GM19328 (cell line): ENCODE data around the gene CNGA4.
"Not testable (repeated sequence)": the region's sequence is repeated elsewhere in the genome, so short reads cannot be mapped to it uniquely, and the experiment has no call there.

Experiments
- ATAC-seq: cut with Tn5 transposase; IDR thresholded peaks from one replicate; pipeline ENCODE4 v1.9.1; 2021; ENCODE audit warnings: mild to moderate bottlenecking, moderate library complexity; ENCODE audit not compliant: unreplicated experiment

CNGA4 gene

DNA sequence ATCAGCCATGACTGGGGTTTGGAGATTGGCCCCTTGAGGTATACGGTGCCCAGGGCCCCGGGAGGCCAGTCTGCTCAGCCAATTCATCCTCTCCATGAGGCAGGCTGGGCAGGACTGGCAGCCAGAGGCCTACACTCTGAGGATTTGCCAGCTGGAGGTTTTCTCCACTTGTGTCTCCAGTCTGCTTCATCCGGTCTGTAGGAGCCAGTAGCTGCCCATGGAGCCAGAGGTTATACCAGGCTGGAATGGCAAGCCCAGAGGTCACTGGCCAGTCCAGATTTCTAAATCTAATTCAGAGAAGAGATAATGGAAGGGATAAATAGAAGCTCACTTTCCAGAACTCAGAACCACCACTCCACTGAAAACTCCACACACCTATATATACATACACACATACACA is 14.5 kb upstream of the CNGA4 start:
- ATAC-seq = no peak

DNA sequence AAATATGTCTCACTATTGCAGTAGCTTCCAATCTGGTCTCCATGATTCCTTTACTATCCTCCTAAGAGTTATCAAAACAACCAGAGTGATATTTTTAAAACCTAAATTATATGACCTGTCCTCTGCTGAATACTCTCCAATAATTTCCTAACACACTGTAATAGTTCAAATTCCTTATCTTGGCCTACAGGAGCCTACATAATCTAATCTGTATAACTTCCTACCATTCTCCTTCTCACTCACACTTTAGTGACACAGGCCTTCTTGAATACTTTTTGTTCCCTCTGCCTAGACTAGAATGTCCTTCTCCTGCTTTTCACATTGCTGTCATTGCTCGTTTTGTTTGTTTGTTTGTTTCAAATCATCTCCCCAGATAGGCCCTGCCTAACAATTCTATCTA is 13.9 kb upstream of the CNGA4 start:
- no peak for ATAC-seq

DNA sequence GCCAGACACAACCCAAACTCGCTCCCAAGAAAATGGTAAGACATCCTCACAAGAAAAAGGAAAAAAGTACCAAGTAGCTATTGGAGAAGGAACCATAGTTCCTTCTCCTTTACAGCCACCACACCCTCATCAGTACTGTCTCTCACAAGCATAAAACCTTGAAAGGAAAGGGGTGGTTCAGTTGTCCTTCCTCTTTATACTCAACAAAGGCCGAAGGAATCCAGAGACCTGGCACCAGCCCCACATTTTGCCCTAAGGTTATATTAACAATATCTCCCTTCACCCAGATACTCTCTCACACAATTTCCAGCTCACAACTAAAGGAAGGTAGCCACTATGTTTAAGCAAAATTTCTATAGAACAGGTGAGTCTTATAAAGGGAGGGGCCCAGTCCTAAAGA is 13.0 kb upstream of the CNGA4 start:
- no peak for ATAC-seq

DNA sequence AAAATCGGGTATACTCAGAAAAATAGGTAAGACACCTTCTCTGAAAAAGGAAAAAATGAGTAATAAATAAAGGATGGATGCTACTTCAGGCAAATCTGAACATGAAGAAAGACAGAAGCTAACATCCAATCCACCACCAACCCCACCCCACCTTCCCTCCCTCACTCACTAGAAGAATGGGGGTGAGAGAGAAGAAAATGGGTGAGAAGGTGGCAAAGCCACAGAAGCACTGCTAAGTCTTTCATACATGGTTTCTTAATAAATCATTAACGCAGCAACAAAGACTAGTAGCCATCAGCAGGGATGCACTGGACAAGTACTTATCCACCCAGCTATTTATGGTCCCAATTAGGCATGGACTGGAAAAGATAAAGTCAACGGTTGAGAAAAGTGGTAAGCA is 10.4 kb upstream of the CNGA4 start:
- no peak for ATAC-seq

GRCh38 chr11:6229911-6230310 is 9.0 kb upstream of the CNGA4 start:
- no peak for ATAC-seq

GRCh38 chr11:6232899-6233298 is 6.0 kb upstream of the CNGA4 start:
- ATAC-seq = no peak

DNA sequence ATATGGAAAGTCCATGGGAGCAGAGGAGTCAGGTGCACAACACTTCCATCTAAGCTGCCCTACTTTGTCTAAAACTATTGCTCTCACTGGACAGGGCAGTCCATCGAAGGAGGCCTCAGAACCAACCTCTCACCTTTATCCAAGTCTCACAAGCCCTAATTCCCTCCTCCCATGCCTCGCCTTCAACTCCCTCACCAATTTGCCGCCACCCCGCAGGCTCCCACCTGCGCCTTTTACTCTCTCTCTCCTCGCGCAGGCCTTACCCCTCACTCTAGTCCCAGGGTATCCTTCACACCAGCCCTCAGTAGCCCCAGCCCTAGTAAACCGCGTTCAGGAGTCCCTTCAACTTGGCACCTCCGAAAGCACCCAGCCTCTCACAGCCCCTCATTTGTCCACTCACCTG is 4.9 kb upstream of the CNGA4 start:
- ATAC-seq = no peak

DNA sequence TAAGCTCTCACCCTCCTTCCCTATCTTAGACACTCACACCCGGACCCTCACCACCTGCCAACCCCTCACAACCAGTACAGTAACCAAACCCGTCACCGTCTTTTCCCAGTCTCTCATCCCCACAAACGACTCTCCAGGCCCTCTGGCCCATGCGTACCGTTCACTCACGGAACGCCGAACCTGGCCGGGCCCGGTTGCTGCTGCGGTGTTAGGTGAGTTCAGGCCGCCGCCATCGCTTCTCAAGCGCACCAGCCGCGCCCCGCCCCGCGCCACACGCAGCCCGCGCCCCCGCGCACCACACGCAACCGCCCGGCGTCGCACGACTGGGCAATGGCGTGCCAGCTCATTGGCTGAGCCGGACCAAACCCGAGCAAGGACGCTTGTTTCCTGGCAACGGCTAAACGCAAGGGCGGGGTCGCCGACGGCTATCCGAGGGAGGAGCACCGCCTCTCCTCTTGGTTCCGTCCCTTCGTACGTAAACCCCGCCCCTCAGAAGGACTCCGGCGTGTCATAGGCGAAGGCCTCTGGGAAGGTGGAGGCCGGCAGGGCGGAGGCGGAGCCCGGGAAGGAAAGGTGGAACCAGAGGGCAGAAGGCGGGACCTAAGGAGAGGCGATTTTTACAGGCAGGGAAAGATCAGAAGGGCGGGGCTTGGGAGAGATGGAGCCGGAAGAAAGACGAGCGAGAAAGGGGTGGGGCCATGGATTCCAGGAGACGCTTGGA is 4.3 kb upstream of the CNGA4 start, which contains the start of gene FHIP1B:
Gene FHIP1B (minus strand): TSS at position 250 of the 721 bp plus-strand sequence. CDS start 10,120 bp downstream, outside the sequence.
- ATAC-seq = peak; percentile 94

DNA sequence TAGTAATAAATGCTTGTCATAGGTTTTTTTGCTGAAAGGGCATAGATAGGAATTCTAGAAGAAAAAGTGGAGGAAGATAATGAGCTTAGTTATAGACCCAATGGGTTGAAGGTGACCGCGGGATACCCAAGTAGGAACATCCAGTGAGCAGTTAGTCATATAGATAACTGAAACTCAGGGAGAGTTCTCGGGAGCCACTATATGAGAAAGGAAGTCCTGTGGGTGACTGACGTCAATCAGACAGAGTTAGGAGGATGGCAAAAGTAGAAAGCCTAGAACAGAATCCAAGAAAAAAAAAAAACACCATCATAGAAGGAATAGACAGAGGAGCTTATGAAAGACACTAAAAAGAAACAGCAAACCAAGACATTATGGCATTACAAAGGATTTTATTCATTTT is 1.6 kb upstream of the CNGA4 start:
- ATAC-seq = no peak

DNA sequence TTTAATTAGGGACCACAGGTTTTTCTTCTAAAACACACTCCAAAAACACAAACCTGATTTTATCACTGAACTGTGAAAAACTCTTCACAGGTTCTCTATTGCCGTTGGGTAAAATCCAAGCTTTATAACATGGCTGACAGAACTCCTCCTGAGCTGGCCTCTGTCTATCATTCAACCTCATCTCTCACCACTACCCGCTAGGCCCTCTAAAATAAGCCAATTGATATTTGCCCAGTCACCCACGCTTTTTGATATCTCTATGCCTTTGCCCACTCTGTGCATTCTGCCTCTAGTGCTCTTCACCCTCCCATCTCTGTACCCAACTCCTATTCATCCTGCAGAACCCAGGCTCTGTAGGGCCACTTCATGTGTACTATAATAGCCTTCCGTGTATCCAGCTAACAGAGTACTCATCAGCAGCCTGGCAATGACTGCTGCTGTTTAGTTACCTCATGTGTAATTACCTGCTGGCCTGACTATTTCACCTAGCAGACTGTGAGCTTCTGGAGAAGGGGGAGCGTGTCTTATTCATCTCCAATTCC is 1.1 kb upstream of the CNGA4 start:
- ATAC-seq = no peak

DNA sequence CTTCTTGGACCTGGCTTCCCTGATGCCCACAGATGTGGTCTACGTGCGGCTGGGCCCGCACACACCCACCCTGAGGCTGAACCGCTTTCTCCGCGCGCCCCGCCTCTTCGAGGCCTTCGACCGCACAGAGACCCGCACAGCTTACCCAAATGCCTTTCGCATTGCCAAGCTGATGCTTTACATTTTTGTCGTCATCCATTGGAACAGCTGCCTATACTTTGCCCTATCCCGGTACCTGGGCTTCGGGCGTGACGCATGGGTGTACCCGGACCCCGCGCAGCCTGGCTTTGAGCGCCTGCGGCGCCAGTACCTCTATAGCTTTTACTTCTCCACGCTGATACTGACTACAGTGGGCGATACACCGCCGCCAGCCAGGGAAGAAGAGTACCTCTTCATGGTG is 1.2 kb downstream of the CNGA4 start:
- ATAC-seq = no peak

GRCh38 chr11:6240781-6241180 is 1.9 kb downstream of the CNGA4 start:
- no peak for ATAC-seq

- no peak for ATAC-seq
Observed at GRCh38 chr11:6241316-6241715, 2.4 kb downstream of the CNGA4 start.

- no peak for ATAC-seq
Observed at GRCh38 chr11:6245536-6245935, 6.6 kb downstream of the CNGA4 start.

GRCh38 chr11:6248248-6248647 is 9.4 kb downstream of the CNGA4 start:
- ATAC-seq = no peak

- not testable (repeated sequence) for ATAC-seq
Observed at GRCh38 chr11:6248897-6249296, 10.0 kb downstream of the CNGA4 start.

DNA sequence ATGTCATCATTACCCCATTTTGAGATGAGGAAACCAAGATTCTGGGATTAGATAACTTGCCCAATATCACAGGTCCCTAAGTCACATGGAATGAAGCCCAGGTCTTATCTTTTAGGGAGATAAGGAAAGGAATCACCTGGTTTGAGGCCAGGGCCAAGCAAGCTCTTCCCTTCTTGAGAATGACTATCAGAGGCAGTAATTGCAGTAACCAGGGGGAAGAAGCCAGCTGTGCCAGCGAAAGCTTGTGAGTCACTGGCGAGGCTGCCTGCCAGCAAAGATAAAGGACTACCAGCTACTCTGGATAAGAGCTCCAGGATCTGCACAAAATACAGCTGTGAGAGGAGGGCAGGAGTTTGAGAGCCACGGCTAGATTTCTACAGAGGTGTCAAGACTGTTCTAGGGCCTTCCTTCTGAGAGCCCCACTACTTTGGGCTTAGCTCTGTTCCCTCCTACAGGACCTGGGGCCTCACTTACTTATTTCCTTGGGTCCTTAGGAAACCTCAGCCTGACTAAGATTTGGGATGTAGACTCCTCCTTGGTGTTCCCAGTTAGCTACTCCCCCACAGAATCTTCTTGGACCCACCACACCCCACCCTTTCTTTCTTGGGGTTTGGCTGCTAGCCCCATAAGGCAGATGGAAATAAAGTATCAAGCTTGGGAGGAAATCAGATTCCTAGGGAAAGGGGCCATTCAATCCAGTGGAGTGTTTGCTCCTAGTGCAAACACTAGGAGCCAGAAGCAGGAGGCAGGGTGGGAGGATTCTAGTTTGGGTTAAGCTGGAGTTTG is 11.1 kb downstream of the CNGA4 start:
- no peak for ATAC-seq

DNA sequence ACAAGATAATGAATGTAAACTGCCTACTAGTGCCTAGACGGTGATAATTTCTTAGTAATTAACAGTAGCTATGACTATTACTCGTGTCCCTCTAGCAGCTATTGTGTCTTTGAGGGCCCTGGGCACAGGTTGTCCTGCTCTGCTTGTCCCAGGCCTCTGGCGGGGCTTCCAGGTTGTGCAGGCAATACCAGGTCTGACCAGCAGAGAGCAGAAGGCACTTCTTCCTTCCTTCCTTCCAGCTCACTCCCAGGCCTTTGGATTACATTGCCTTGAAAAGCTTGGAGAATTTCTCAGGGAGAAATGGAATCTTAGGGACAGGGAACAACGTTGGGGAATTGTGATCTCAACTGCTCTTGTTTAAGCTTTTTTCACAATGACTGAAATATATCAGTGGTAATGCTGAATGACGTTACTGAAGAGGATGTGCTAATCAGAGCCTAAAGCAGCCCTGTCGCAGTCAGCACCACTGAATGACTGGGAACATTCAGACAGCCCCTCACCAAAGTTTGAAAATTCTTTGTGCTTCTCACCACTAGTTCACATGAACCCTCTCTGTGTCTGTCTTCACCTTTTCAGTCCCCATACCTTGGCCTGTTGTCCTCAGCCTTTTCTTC is 12.3 kb downstream of the CNGA4 start:
- peak; percentile 81 for ATAC-seq

DNA sequence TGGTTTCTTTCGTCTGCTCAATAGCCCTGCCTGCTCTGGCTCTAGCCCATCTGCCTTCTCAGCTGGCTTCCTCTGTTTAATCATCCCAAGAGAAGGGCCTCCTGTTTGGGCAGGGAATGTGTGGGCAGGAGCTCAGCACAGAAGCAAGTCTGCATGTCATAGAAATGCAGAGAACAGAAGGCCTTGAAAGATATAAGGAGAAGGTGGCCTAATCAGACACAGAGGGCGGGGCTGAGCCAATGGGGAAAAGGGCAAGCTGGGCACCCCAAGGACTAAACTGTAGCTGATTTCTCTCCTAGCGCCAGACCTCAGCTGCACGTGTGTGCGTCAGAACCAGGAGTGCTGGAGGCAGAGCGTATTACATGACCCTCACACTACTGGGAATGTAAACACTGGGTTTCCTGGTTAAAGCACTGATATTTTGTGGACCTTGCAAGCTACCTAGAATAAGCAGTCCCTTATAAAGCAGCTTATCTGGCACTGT is 13.1 kb downstream of the CNGA4 start:
- ATAC-seq = no peak

GRCh38 chr11:6253197-6253596 is 14.3 kb downstream of the CNGA4 start:
- no peak for ATAC-seq

- no peak for ATAC-seq
Observed at GRCh38 chr11:6258141-6258540, 19.3 kb downstream of the CNGA4 start.
